IMR-90 (cell line): ENCODE measurements around the gene RCOR3. TPM values are rescaled to one million over a fixed set of nuclear protein-coding genes. Genes with fewer than 3 reads are reported as not detected.

Experiments
- ATAC-seq: fragments of 200-7000 bp; cut with Tn5 transposase; 2 replicates; pipeline ENCODE4 v1.9.1; 2020; ENCODE audit warnings: low read depth, mild to moderate bottlenecking, moderate library complexity
- BruUV-seq: library from RNA; stranded (reverse); fragments of 400-500 nt; replicated peaks from 2 replicates; lab custom pipeline; 2021; lab: Mats Ljungman, UMichigan
- CTCF ChIA-PET: fragments of 300-600 bp; formaldehyde crosslinking; extraction: SDS; loops from one replicate; lab custom pipeline; 2021; ENCODE audit warnings: antibody characterized with exemption; lab: Yijun Ruan, JAX
- POLR2A ChIA-PET: fragments of 300-600 bp; sonication (Branson Sonifier 250); formaldehyde crosslinking; loops from one replicate; lab custom pipeline; 2022; ENCODE audit warnings: antibody characterized with exemption; ENCODE audit not compliant: unreplicated experiment; lab: Charles Lee
- DNase-seq: peaks from one replicate; pipeline ENCODE4 v3.0.0; 2013
- H2AFZ ChIP-seq: replicated peaks from 2 replicates; pipeline ENCODE3; 2013; ENCODE audit warnings: low read length, mild to moderate bottlenecking; ENCODE audit not compliant: poor library complexity
- H2AK5ac ChIP-seq: 2 replicates; pipeline ENCODE4 v1.6.1; 2013; ENCODE audit warnings: low read depth, low read length, inconsistent platforms
- H2AK9ac ChIP-seq: replicated peaks from 2 replicates; pipeline ENCODE3; 2013; ENCODE audit warnings: mild to moderate bottlenecking, low read depth, low read length, moderate library complexity; ENCODE audit not compliant: poor library complexity
- H2BK120ac ChIP-seq: 2 replicates; pipeline ENCODE4 v1.6.1; 2013; ENCODE audit warnings: low read depth, low read length, inconsistent platforms
- H2BK15ac ChIP-seq: 3 replicates; pipeline ENCODE4 v1.6.1; 2013; ENCODE audit warnings: low read depth, low read length, inconsistent platforms
- H2BK20ac ChIP-seq: 2 replicates; pipeline ENCODE4 v1.6.1; 2013; ENCODE audit warnings: low read depth, mild to moderate bottlenecking, inconsistent platforms, low read length, moderate library complexity
- H2BK5ac ChIP-seq: 2 replicates; pipeline ENCODE4 v1.6.1; 2013; ENCODE audit warnings: mild to moderate bottlenecking, low read depth, low read length, inconsistent platforms; ENCODE audit not compliant: poor library complexity, severe bottlenecking
- H3K14ac ChIP-seq: replicated peaks from 2 replicates; pipeline ENCODE4 v1.6.1; 2013; ENCODE audit warnings: low read depth, low read length, inconsistent platforms
- H3K18ac ChIP-seq: 2 replicates; pipeline ENCODE4 v1.6.1; 2013; ENCODE audit warnings: low read depth, low read length, control low read depth
- H3K23ac ChIP-seq: 2 replicates; pipeline ENCODE4 v1.6.1; 2013; ENCODE audit warnings: low read depth, low read length, inconsistent platforms
- H3K27ac ChIP-seq: 2 replicates; pipeline ENCODE4 v1.5.1; 2013; ENCODE audit warnings: mild to moderate bottlenecking, control low read depth, low read length; ENCODE audit not compliant: insufficient read depth
- H3K27me3 ChIP-seq: 2 replicates; pipeline ENCODE4 v1.6.1; 2013; ENCODE audit warnings: low read length; ENCODE audit not compliant: control insufficient read depth, insufficient read depth
- H3K36me3 ChIP-seq: 2 replicates; pipeline ENCODE4 v1.6.1; 2013; ENCODE audit warnings: low read length, mixed read lengths; ENCODE audit not compliant: control insufficient read depth, insufficient read depth
- H3K4ac ChIP-seq: 2 replicates; pipeline ENCODE4 v1.6.1; 2013; ENCODE audit warnings: low read depth, low read length, inconsistent platforms
- H3K4me1 ChIP-seq: 2 replicates; pipeline ENCODE4 v1.6.1; 2013; ENCODE audit warnings: low read length, mixed read lengths; ENCODE audit not compliant: control insufficient read depth, insufficient read depth
- H3K4me2 ChIP-seq: 2 replicates; pipeline ENCODE4 v1.6.1; 2013; ENCODE audit warnings: low read depth, mild to moderate bottlenecking, control low read depth, low read length, moderate library complexity
- H3K4me3 ChIP-seq: 2 replicates; pipeline ENCODE4 v1.5.1; 2013; ENCODE audit warnings: low read depth, mild to moderate bottlenecking, control low read depth, low read length, moderate library complexity; ENCODE audit not compliant: insufficient read depth
- H3K56ac ChIP-seq: 2 replicates; pipeline ENCODE4 v1.6.1; 2013; ENCODE audit warnings: low read length, inconsistent platforms; ENCODE audit not compliant: insufficient read depth; ENCODE audit errors: extremely low read depth
- H3K79me1 ChIP-seq, 2 experiments: 2 replicates each; pipeline ENCODE4 v1.6.1; 2013; ENCODE audit warnings: low read length in 2 of 2, inconsistent platforms in 1 of 2, low read depth in 1 of 2
- H3K9ac ChIP-seq: 2 replicates; pipeline ENCODE4 v1.6.1; 2013; ENCODE audit warnings: low read depth, low read length, control low read depth
- H3K9me1 ChIP-seq: 2 replicates; pipeline ENCODE4 v1.6.1; 2013; ENCODE audit warnings: low read length, inconsistent platforms; ENCODE audit not compliant: insufficient read depth
- H3K9me3 ChIP-seq: 2 replicates; pipeline ENCODE4 v1.6.1; 2013; ENCODE audit warnings: low read length; ENCODE audit not compliant: control insufficient read depth, insufficient read depth
- H4K20me1 ChIP-seq: 2 replicates; pipeline ENCODE4 v1.6.1; 2013; ENCODE audit warnings: low read length, inconsistent platforms; ENCODE audit not compliant: insufficient read depth
- H4K5ac ChIP-seq: 2 replicates; pipeline ENCODE4 v1.6.1; 2013; ENCODE audit warnings: mild to moderate bottlenecking, low read depth, low read length, control low read depth
- H4K8ac ChIP-seq, 2 experiments: 2 replicates each; pipeline ENCODE4 v1.6.1; 2013; ENCODE audit warnings: low read depth in 2 of 2, low read length in 2 of 2, control low read depth in 1 of 2, inconsistent platforms in 1 of 2
- H4K91ac ChIP-seq: 2 replicates; pipeline ENCODE4 v1.6.1; 2013; ENCODE audit warnings: low read depth, low read length, inconsistent platforms; ENCODE audit not compliant: insufficient read depth
- BHLHE40 ChIP-seq: fragments of 150-350 bp; IDR thresholded peaks from 2 replicates; pipeline ENCODE4 v1.6.1; 2016; ENCODE audit warnings: mild to moderate bottlenecking, low read depth, low read length
- CEBPB ChIP-seq: IDR thresholded peaks from 2 replicates; pipeline ENCODE4 v1.6.1; 2012; ENCODE audit warnings: low read depth, low read length, improper control_type of control experiment
- CHD1 ChIP-seq: IDR thresholded peaks from 2 replicates; pipeline ENCODE4 v1.6.1; 2012; ENCODE audit warnings: low read depth, low read length, improper control_type of control experiment
- CTCF ChIP-seq: conservative IDR thresholded peaks from 2 replicates; pipeline ENCODE4 v1.5.1; 2012; ENCODE audit warnings: mild to moderate bottlenecking, low read depth, low read length, improper control_type of control experiment
- ELK1 ChIP-seq: fragments of 150-350 bp; IDR thresholded peaks from 2 replicates; pipeline ENCODE4 v1.6.1; 2016; ENCODE audit warnings: low read depth, mild to moderate bottlenecking, low read length, moderate library complexity, borderline replicate concordance
- FOS ChIP-seq: fragments of 150-350 bp; IDR thresholded peaks from 2 replicates; pipeline ENCODE4 v1.6.1; 2016; ENCODE audit warnings: low read depth, low read length
- MAFK ChIP-seq: IDR thresholded peaks from 2 replicates; pipeline ENCODE4 v1.6.1; 2012; ENCODE audit warnings: low read depth, low read length, improper control_type of control experiment
- MAZ ChIP-seq: IDR thresholded peaks from 2 replicates; pipeline ENCODE4 v1.6.1; 2012; ENCODE audit warnings: low read depth, mild to moderate bottlenecking, low read length, improper control_type of control experiment, moderate library complexity, borderline replicate concordance
- MXI1 ChIP-seq: IDR thresholded peaks from 2 replicates; pipeline ENCODE4 v1.6.1; 2012; ENCODE audit warnings: low read depth, mild to moderate bottlenecking, low read length, moderate library complexity, borderline replicate concordance
- NFE2L2 ChIP-seq: fragments of 150-350 bp; IDR thresholded peaks from 2 replicates; pipeline ENCODE4 v1.6.1; 2016; ENCODE audit warnings: low read depth, mild to moderate bottlenecking, low read length
- POLR2A ChIP-seq: IDR thresholded peaks from 2 replicates; pipeline ENCODE4 v1.6.1; 2012; ENCODE audit warnings: mild to moderate bottlenecking, low read depth, low read length
- RAD21 ChIP-seq: IDR thresholded peaks from 2 replicates; pipeline ENCODE4 v1.6.1; 2012; ENCODE audit warnings: low read length, improper control_type of control experiment
- RCOR1 ChIP-seq: IDR thresholded peaks from 2 replicates; pipeline ENCODE4 v1.6.1; 2012; ENCODE audit warnings: mild to moderate bottlenecking, low read length, improper control_type of control experiment; ENCODE audit not compliant: insufficient replicate concordance
- RFX5 ChIP-seq: IDR thresholded peaks from 2 replicates; pipeline ENCODE4 v1.8.0; 2012; ENCODE audit warnings: low read depth, mild to moderate bottlenecking, low read length, moderate library complexity
- SMC3 ChIP-seq: fragments of 150-350 bp; IDR thresholded peaks from 2 replicates; pipeline ENCODE4 v1.6.1; 2016; ENCODE audit warnings: low read depth, mild to moderate bottlenecking, antibody characterized with exemption, low read length, moderate library complexity
- USF2 ChIP-seq: fragments of 150-350 bp; IDR thresholded peaks from 2 replicates; pipeline ENCODE4 v1.6.1; 2017; ENCODE audit warnings: mild to moderate bottlenecking, antibody characterized with exemption, low read length, low read depth
- WGBS, 2 experiments: methylation state at CpG; one replicate each; pipeline versions ENCODE4 v1.1.5 to v1.1.7; 2013; ENCODE audit warnings: missing lambda C conversion rate in 2 of 2; ENCODE audit not compliant: insufficient read length in 1 of 2; ENCODE audit errors: extremely low coverage in 2 of 2; 5-methylcytosine and 5-hydroxymethylcytosine counted together
- dilution Hi-C: fragments of 300-500 bp; cut with HindIII; formaldehyde crosslinking; loops from one replicate; pipeline ENCODE4 v1.14.3; 2018; ENCODE audit warnings: low sequenced_read_pairs; ENCODE audit not compliant: unreplicated experiment
- in situ Hi-C: fragments of 300-500 bp; cut with MboI; formaldehyde crosslinking; loops from 3 replicates; pipeline ENCODE4 v1.14.3; 2019; ENCODE audit warnings: low sequenced_read_pairs, inconsistent platforms, mixed read lengths
- intact Hi-C: fragments of 100-400 bp; cut with micrococcal nuclease; formaldehyde crosslinking; loops from 2 replicates; pipeline ENCODE4 v1.10.0; 2022
- polyA plus RNA-seq, 3 experiments: library from polyadenylated mRNA; depleted of rRNA; stranded (reverse); fragments of >200 nt; gene quantifications; 2 replicates each; pipeline ENCODE4 v1.2.3, GENCODE V29; 2012; ENCODE audit warnings: low replicate concordance in 1 of 3
- total RNA-seq: library from RNA; depleted of rRNA; stranded (reverse); fragments of >200 nt; gene quantifications from 2 replicates; pipeline ENCODE4 v1.2.3, GENCODE V29; 2012

The RCOR3 gene
- total and polyA plus RNA-seq, 2 of the 4 experiments (the other 2 are of a cell fraction): 8.1 to 16.4 TPM

GRCh38 chr1:211257826-211258225 is 1.3 kb upstream of the RCOR3 start:
- peak overlapping the region; percentile 98 for H3K27ac ChIP-seq
- H3K36me3 ChIP-seq: no peaks in the 10 kb centered on the region
- DNase-seq: peak; percentile 38
- peak overlapping the region; percentile 97 for H3K9ac ChIP-seq
- POLR2A ChIA-PET: interaction anchor here (0.5 to 1.0 kb wide), 4 partner anchors 8 to 818 kb away, joined by 3 to 4 read pairs (median 4); no protein-coding TSS in a partner anchor
- peaks cover 4 to 8% of the 10 kb centered on the region in 2 experiments for H3K79me1 ChIP-seq
- H3K56ac ChIP-seq: peak overlapping the region; percentile 98; the same call in 1 of the 2 replicates
- peak overlapping the region; percentile 94; the same call in 1 of the 2 replicates for H3K4ac ChIP-seq
- in situ Hi-C loops (no loop called here), intact Hi-C loops (loop anchor here (1.0 to 5.0 kb wide), 4 partner anchors 123 to 819 kb away; no protein-coding TSS in a partner anchor), dilution Hi-C loops (no loop called here)
- H3K4me3 ChIP-seq: peak overlapping the region; percentile 58
- H2BK5ac ChIP-seq: peak overlapping the region; percentile 94
- peaks cover 2% of the 10 kb centered on the region; the same call in 1 of the 2 replicates for H3K4me1 ChIP-seq
- H4K5ac ChIP-seq: peak overlapping the region; percentile 92; the same call in 1 of the 2 replicates
- peak overlapping the region; percentile 99 for H3K4me2 ChIP-seq
- no peak overlapping the region for H2AFZ ChIP-seq
- H2BK120ac ChIP-seq: no peak overlapping the region
- no peak overlapping the region for H3K23ac ChIP-seq
- H2AK5ac ChIP-seq: no peak overlapping the region
- H3K9me3 ChIP-seq: no peaks in the 10 kb centered on the region
- H2AK9ac ChIP-seq: no peak overlapping the region
- no peaks in the 10 kb centered on the region for H3K9me1 ChIP-seq
- no peak overlapping the region for H2BK20ac ChIP-seq
- no peak overlapping the region for H4K91ac ChIP-seq
- no peaks in the 10 kb centered on the region for H4K20me1 ChIP-seq
- CTCF ChIA-PET: interaction anchor here (0.6 to 1.8 kb wide), 3 partner anchors 41 to 122 kb away, joined by 3 to 4 read pairs (median 4); no protein-coding TSS in a partner anchor
- no TSS peak for BruUV-seq
- WGBS, 2 experiments: no CpG with 5 or more reads among the region's 2 CpGs
- H3K27me3 ChIP-seq: no peaks in the 10 kb centered on the region
- peak overlapping the region; percentile 56; the same call in 1 of the 2 replicates for H3K14ac ChIP-seq
- H3K18ac ChIP-seq: no peak overlapping the region
- TF ChIP-seq POLR2A: no peak
- TF ChIP-seq ELK1: no peak
- no peak for TF ChIP-seq RAD21
- TF ChIP-seq CEBPB: no peak
- no peak for TF ChIP-seq MXI1
- no peak for TF ChIP-seq RFX5
- no peak for TF ChIP-seq FOS
- no peak for TF ChIP-seq MAFK
- no peak for TF ChIP-seq RCOR1
- no peak for TF ChIP-seq BHLHE40
- no peak for TF ChIP-seq SMC3
- no peak for TF ChIP-seq CHD1
- TF ChIP-seq USF2: no peak
- no peak for TF ChIP-seq CTCF
- TF ChIP-seq NFE2L2: no peak
- TF ChIP-seq MAZ: no peak
- no peak overlapping the region for H2BK15ac ChIP-seq
- no peak for ATAC-seq
- H4K8ac ChIP-seq: peak overlapping the region in 1 of 2 experiments; percentile 88; a peak in 1 of 4 replicates
